T47D (cell line): ENCODE data around the gene ANKRD18A.

Source experiments
- DNase-seq, 2 experiments: peaks; one replicate each; pipeline versions ENCODE4 v3.0.0 to v3.0.0-alpha.2; 2011 to 2012; ENCODE audit warnings: low read depth in 1 of 2, low spot score in 1 of 2
- JUND ChIP-seq: IDR thresholded peaks from 2 replicates; pipeline ENCODE4 v1.6.1; 2012; ENCODE audit warnings: low read depth
- in situ Hi-C: cut with HindIII; loops from 2 replicates; pipeline ENCODE4 v1.10.0; 2016; ENCODE audit warnings: low sequenced_read_pairs, low pct_unique_long_range_greater_than_20kb

Gene ANKRD18A

GRCh38 chr9:38529317-38529716 is 91.1 kb downstream of the ANKRD18A start:
- in situ Hi-C loops = no loop called here
- no peak for TF ChIP-seq JUND
- no peak for DNase-seq

DNA sequence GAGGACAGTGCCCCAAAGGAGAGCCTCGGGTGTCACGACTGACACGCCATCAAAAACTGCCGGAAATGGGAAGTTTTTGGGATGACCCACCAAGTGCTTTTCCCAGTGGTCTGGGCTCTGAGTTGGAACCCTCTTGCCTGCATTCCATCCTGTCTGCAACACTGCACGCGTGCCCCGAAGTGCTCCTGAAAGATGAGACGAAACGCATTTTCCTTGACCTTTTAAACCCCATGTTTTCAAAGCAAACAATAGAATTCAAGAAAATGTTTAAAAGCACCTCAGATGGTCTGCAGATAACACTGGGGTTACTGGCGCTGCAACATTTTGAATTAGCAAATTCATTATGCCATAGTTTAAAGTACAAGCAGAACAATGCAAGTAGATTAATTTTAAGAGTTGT is 92.9 kb downstream of the ANKRD18A start:
- no peak for TF ChIP-seq JUND
- DNase-seq = no peak
- in situ Hi-C loops = no loop called here

DNA sequence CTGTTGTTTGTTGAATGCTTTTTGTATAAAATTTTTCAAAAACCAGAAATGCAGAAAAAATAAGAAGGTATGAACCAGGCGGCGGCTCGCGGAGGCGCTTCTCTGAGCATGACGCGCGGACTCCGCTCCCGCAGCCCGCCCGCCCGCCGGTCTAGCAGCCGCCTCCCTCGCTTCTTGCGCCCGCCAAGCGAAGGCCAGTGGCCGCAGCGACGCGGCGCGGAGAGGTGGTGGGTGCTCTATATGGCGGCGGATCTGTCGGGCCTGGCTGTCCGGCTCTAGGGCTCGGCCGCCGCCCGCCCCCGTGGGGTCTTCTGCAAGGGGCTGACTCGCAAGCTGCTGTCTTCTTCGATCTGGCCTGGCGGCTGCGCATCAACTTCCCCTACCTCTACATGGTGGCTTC is 93.8 kb downstream of the ANKRD18A start:
- no peak for TF ChIP-seq JUND
- in situ Hi-C loops = no loop called here
- DNase-seq = no peak

- no peak for TF ChIP-seq JUND
- in situ Hi-C loops = no loop called here
- DNase-seq = no peak
Measured at GRCh38 chr9:38523121-38523520, 97.3 kb downstream of the ANKRD18A start.

GRCh38 chr9:38521762-38522161 is 98.6 kb downstream of the ANKRD18A start:
- in situ Hi-C loops = no loop called here
- no peak for DNase-seq
- TF ChIP-seq JUND = no peak
